K562 (cell line): ENCODE measurements around the gene OR3A1. TPM values are rescaled to one million over a fixed set of nuclear protein-coding genes. Genes with fewer than 3 reads are reported as not detected.

Experiments used
- ATAC-seq: fragments of 200-7000 bp; cut with Tn5 transposase; 3 replicates; pipeline ENCODE4 v1.9.1; 2020; ENCODE audit warnings: moderate library complexity
- BruUV-seq: library from RNA; stranded (reverse); fragments of 400-500 nt; replicated peaks from 2 replicates; lab custom pipeline; 2021; lab: Mats Ljungman, UMichigan
- CTCF ChIA-PET: fragments of 300-600 bp; formaldehyde crosslinking; extraction: SDS; loops from one replicate; lab custom pipeline; 2021; ENCODE audit warnings: low intra/inter-chr PET ratio; lab: Yijun Ruan, JAX
- POLR2A ChIA-PET: fragments of 300-600, 350-650 bp; sonication (Branson Sonifier 250); formaldehyde crosslinking; extraction: SDS; loops from one replicate; lab custom pipeline; 2021; ENCODE audit warnings: antibody characterized with exemption, inconsistent platforms; lab: Yijun Ruan, JAX
- DNase-seq, 4 experiments: peaks; one replicate each; pipeline versions ENCODE4 v3.0.0 to v3.0.0-alpha.2; 2011 to 2018; ENCODE audit warnings: low spot score in 3 of 4, mixed read lengths in 3 of 4; ENCODE audit errors: extremely low read depth in 1 of 4
- FAIRE-seq: peaks from 2 replicates; lab custom pipeline; 2011; peaks lifted over from hg19 to GRCh38; lab: Jason Lieb, UNC
- H2AFZ ChIP-seq: 2 replicates; pipeline ENCODE4 v1.6.0; 2011; ENCODE audit warnings: low read depth, low read length, control low read depth, inconsistent platforms
- H3K27ac ChIP-seq: fragments of 200-600 bp; 3 replicates; pipeline ENCODE4 v1.8.0; 2011; ENCODE audit warnings: low read depth, mild to moderate bottlenecking, control low read depth, inconsistent platforms, low read length, moderate library complexity, mixed read lengths; ENCODE audit errors: extremely low read depth
- H3K27me3 ChIP-seq, 2 experiments: fragments of 300-600 bp in 1 of 2; 2 replicates in 1 of 2; 3 replicates in 1 of 2; pipeline versions ENCODE4 v1.6.0 to v1.8.0; 2011; ENCODE audit warnings: inconsistent platforms in 2 of 2, low read length in 2 of 2, mild to moderate bottlenecking in 1 of 2, mixed read lengths in 1 of 2, moderate library complexity in 1 of 2; ENCODE audit not compliant: control insufficient read depth in 2 of 2, insufficient read depth in 2 of 2
- H3K36me3 ChIP-seq: fragments of 300-600 bp; 3 replicates; pipeline ENCODE4 v1.8.0; 2011; ENCODE audit warnings: mild to moderate bottlenecking, low read length, inconsistent platforms; ENCODE audit not compliant: control insufficient read depth, insufficient read depth
- H3K4me1 ChIP-seq, 2 experiments: fragments of 200-600 bp in 1 of 2; replicated peaks in 1 of 2; 2 replicates in 1 of 2; 3 replicates in 1 of 2; pipeline versions ENCODE4 v1.5.1 to v1.8.0; 2011; ENCODE audit warnings: inconsistent platforms in 2 of 2, low read length in 2 of 2, mild to moderate bottlenecking in 1 of 2, mixed read lengths in 1 of 2, moderate library complexity in 1 of 2; ENCODE audit not compliant: control insufficient read depth in 2 of 2, insufficient read depth in 2 of 2
- H3K4me2 ChIP-seq: 2 replicates; pipeline ENCODE4 v1.6.1; 2011; ENCODE audit warnings: low read length, control low read depth, inconsistent platforms, mixed read lengths; ENCODE audit not compliant: insufficient read depth
- H3K4me3 ChIP-seq: fragments of 200-600 bp; sonication (generic), shearing (Covaris generic); 2 replicates; pipeline ENCODE4 v1.5.1; 2016; ENCODE audit warnings: control low read depth, inconsistent platforms
- H3K79me2 ChIP-seq: fragments of 200-600 bp; 3 replicates; pipeline ENCODE4 v1.8.0; 2011; ENCODE audit warnings: low read length, inconsistent platforms; ENCODE audit not compliant: control insufficient read depth, insufficient read depth
- H3K9ac ChIP-seq, 2 experiments: 2 replicates each; pipeline versions ENCODE4 v1.6.0 to v1.6.1; 2011; ENCODE audit warnings: low read depth in 2 of 2, low read length in 2 of 2, control low read depth in 1 of 2, inconsistent platforms in 1 of 2, mild to moderate bottlenecking in 1 of 2, mixed read lengths in 1 of 2; ENCODE audit not compliant: insufficient read depth in 1 of 2
- H3K9me1 ChIP-seq: one replicate; pipeline ENCODE4 v1.6.0; 2011; ENCODE audit warnings: inconsistent platforms, mild to moderate bottlenecking, low read length, moderate library complexity; ENCODE audit not compliant: control insufficient read depth, insufficient read depth
- H3K9me3 ChIP-seq: replicated peaks from 2 replicates; pipeline ENCODE4 v1.5.1; 2011; ENCODE audit warnings: low read depth, low read length, inconsistent platforms; ENCODE audit not compliant: control insufficient read depth, insufficient read depth
- H4K20me1 ChIP-seq: replicated peaks from 2 replicates; pipeline ENCODE4 v1.6.1; 2011; ENCODE audit warnings: low read length, inconsistent platforms, mixed read lengths; ENCODE audit not compliant: control insufficient read depth, insufficient read depth
- CBFA2T3 ChIP-seq: fragments of 450-650 bp; IDR thresholded peaks from 2 replicates; pipeline ENCODE4 v1.6.1; 2017
- JUND ChIP-seq, 2 experiments: IDR thresholded peaks; 2 replicates in 1 of 2; 3 replicates in 1 of 2; pipeline ENCODE4 v1.6.1; 2011; ENCODE audit warnings: borderline replicate concordance in 2 of 2, low read depth in 2 of 2, low read length in 2 of 2, improper control_type of control experiment in 1 of 2, missing biosample characterization in 1 of 2, missing genetic modification characterization in 1 of 2, missing genetic modification reagents in 1 of 2
- PCBP1 ChIP-seq: fragments of 200-400 bp; formaldehyde crosslinking; IDR thresholded peaks from 2 replicates; pipeline ENCODE4 v1.6.1; 2018; ENCODE audit warnings: mild to moderate bottlenecking, low read depth, low read length; ENCODE audit not compliant: poor library complexity, severe bottlenecking
- PRDM10 ChIP-seq: fragments of 450-650 bp; IDR thresholded peaks from 2 replicates; pipeline ENCODE4 v1.6.1; 2018; ENCODE audit not compliant: partially characterized antibody
- TCFL5 ChIP-seq: fragments of 250-450 bp; sonication (Bioruptor Pico); conservative IDR thresholded peaks from 2 replicates; pipeline ENCODE4 v1.6.1; 2021; ENCODE audit warnings: mild to moderate bottlenecking, moderate library complexity, matching md5 sums
- ZBED1 ChIP-seq: IDR thresholded peaks from 2 replicates; pipeline ENCODE4 v1.6.1; 2014
- ZBTB11 ChIP-seq, 3 experiments: fragments of 200-800 bp in 1 of 3; fragments of 250-450 bp in 1 of 3; fragments of 450-650 bp in 1 of 3; sonication (Bioruptor Pico) in 1 of 3; sonication (Bioruptor generic) in 1 of 3; formaldehyde crosslinking in 1 of 3; IDR thresholded peaks; 2 replicates each; pipeline versions ENCODE4 v1.6.1 to v1.8.0; 2016 to 2022; ENCODE audit warnings: mild to moderate bottlenecking in 2 of 3, missing genetic modification characterization in 2 of 3, missing compliant biosample characterization in 1 of 3, moderate library complexity in 1 of 3
- ZNF436 ChIP-seq: fragments of 250-450, 450-650 bp; sonication (Bioruptor Pico); formaldehyde crosslinking; IDR thresholded peaks from 2 replicates; pipeline ENCODE4 v1.7.0; 2020; ENCODE audit warnings: mild to moderate bottlenecking
- ZNF780A ChIP-seq: fragments of 250-450 bp; sonication (Bioruptor Pico); IDR thresholded peaks from 2 replicates; pipeline ENCODE4 v1.5.0; 2021; ENCODE audit warnings: mild to moderate bottlenecking
- WGBS: fragments of 100-300 bp; shearing (Covaris generic); methylation state at CpG from one replicate; pipeline ENCODE4 v1.1.6; 2016; ENCODE audit warnings: low coverage, mixed read lengths; ENCODE audit not compliant: insufficient coverage; ENCODE audit errors: missing lambda C conversion rate; 5-methylcytosine and 5-hydroxymethylcytosine counted together
- in situ Hi-C: fragments of 300-500 bp; cut with MboI; formaldehyde crosslinking; loops from 4 replicates; pipeline ENCODE4 v1.15.0; 2018; ENCODE audit warnings: inconsistent platforms, mixed read lengths
- intact Hi-C: fragments of 100-400 bp; cut with micrococcal nuclease; formaldehyde crosslinking; loops from 2 replicates; pipeline ENCODE4 v1.14.2; 2022
- polyA plus RNA-seq, 8 experiments: library from polyadenylated mRNA; depleted of rRNA in 4 of 8; stranded (reverse) in 5 of 8; unstranded in 3 of 8; fragments of >200 nt; fragmentation: Nextera tagmentation in 2 of 8; fragmentation: Illumina TruSeq in 1 of 8; extraction: Ambion mirVana in 2 of 8; extraction: Trizol in 1 of 8; gene quantifications; 2 replicates each; pipeline versions ENCODE4 v1.2.1 to v1.2.3, GENCODE V29; 2011 to 2014; ENCODE audit warnings: inconsistent platforms in 1 of 8, missing spikeins in 1 of 8
- total RNA-seq, 7 experiments: library from RNA; depleted of rRNA in 6 of 7; stranded (reverse); fragments of >200 nt in 6 of 7; fragmentation: Illumina TruSeq in 2 of 7; extraction: Trizol in 2 of 7; gene quantifications; 2 replicates each; pipeline versions ENCODE4 v1.2.1 to v1.2.3, GENCODE V29; 2011 to 2021; ENCODE audit warnings: low replicate concordance in 1 of 7

OR3A1 gene
- total and polyA plus RNA-seq, 9 of the 15 experiments (the other 6 are each of a cell fraction or from before 2014, with no cell fraction given), result not detected

- no peak overlapping the region for H3K4me3 ChIP-seq
- intact Hi-C loops, result no loop called here
- H2AFZ ChIP-seq, result no peak overlapping the region
- FAIRE-seq, result no peak
- no peaks in the 10 kb centered on the region for H3K9me3 ChIP-seq
- ChIA-PET CTCF (no interaction called here), POLR2A (no interaction called here)
- no peak overlapping the region for H3K27ac ChIP-seq
- in situ Hi-C loops, result no loop called here
- H3K9me1 ChIP-seq, result no peaks in the 10 kb centered on the region
- WGBS, result 3% methylated on average over 5 of the region's 5 CpGs
- no peaks in the 10 kb centered on the region for H3K36me3 ChIP-seq
- H3K79me2 ChIP-seq, result no peaks in the 10 kb centered on the region
- H3K9ac ChIP-seq, result no peak overlapping the region
- DNase-seq, result no peak
- ATAC-seq, result no peak
- no peak for TF ChIP-seq ZBED1
- TF ChIP-seq ZBTB11 (CRISPR knock-in tag; IDR thresholded peaks at IDR 0.05), result peak in 1 of 3 experiments; percentile 51; a peak in 2 of 6 replicates
- no peak for TF ChIP-seq CBFA2T3
- no peak for TF ChIP-seq ZNF780A
- no peak for TF ChIP-seq TCFL5
- no peak for TF ChIP-seq JUND (IDR thresholded peaks at IDR 0.05; ENCODE audit: borderline replicate concordance, low read depth, low read length)
- no peak for TF ChIP-seq JUND (tag; IDR thresholded peaks at IDR 0.05; ENCODE audit: borderline replicate concordance, low read depth, low read length)
- TF ChIP-seq ZNF436 (CRISPR knock-in tag), result no peak
- peak; percentile 44 for TF ChIP-seq PRDM10
- no peak for TF ChIP-seq PCBP1
- H3K4me2 ChIP-seq, result no peak overlapping the region
- no TSS peak for BruUV-seq
- H3K27me3 ChIP-seq, result no peaks in the 10 kb centered on the region
- no peaks in the 10 kb centered on the region for H3K4me1 ChIP-seq
- no peaks in the 10 kb centered on the region for H4K20me1 ChIP-seq
Observed at GRCh38 chr17:3318336-3318735, 20.2 kb upstream of the OR3A1 start.
